ENCODE data around the gene PICK1. TPM values are rescaled to one million over a fixed set of nuclear protein-coding genes. Genes with fewer than 3 reads are reported as not detected.

PICK1 gene
- total RNA-seq, 2 experiments from 2014 or later = 21.2 to 25.6 TPM

GRCh38 chr22:38125038-38125610 is 67.9 kb downstream of the PICK1 start:
- ChIA-PET CTCF (interaction anchor here (1.2 kb wide), 1 partner anchor 10 kb away, joined by 3 read pairs; no protein-coding TSS in a partner anchor), POLR2A (no interaction called here)
- H3K4me3 ChIP-seq (ENCODE audit: low read length) = no peak overlapping the region
- Mint-ChIP-seq H3K27ac (no peak overlapping the region), H3K36me3 (ENCODE audit: low read depth) (peaks cover 21% of the 10 kb centered on the region), H3K27me3 (no peaks in the 10 kb centered on the region), H3K4me3 (no peak overlapping the region), H3K4me1 (ENCODE audit: low read depth) (no peaks in the 10 kb centered on the region), H3K9me3 (no peaks in the 10 kb centered on the region)
- H3K36me3 ChIP-seq (ENCODE audit: insufficient read depth, low read length) = peaks cover 19% of the 10 kb centered on the region
- no peaks in the 10 kb centered on the region for H3K4me1 ChIP-seq (ENCODE audit: insufficient read depth, low read length)
- H3K27me3 ChIP-seq (ENCODE audit: control insufficient read depth in 1 of 2, insufficient read depth in 2 of 2, low read length in 2 of 2) = no peaks in the 10 kb centered on the region
- no peak overlapping the region for H3K27ac ChIP-seq (ENCODE audit: low read depth in 1 of 2, low read length in 2 of 2)
- intact Hi-C loops (cut with DNase I, micrococcal nuclease) = no loop called here
- TF ChIP-seq CTCF (IDR thresholded peaks at IDR 0.05) = no peak
- ATAC-seq (ENCODE audit: poor library complexity) (no peak), DNase-seq (no peak)
- H3K9me3 ChIP-seq (ENCODE audit: control insufficient read depth in 1 of 2, insufficient read depth in 1 of 2, low read length in 2 of 2) = no peaks in the 10 kb centered on the region

Other genes with a start within 250 kb of the PICK1 start
- gene GCAT, start 249.5 kb upstream of the PICK1 start, total RNA-seq = 1 to 10 TPM; 1.4 to 1.8 TPM
- gene GALR3, start 234.0 kb upstream of the PICK1 start, total RNA-seq = not detected
- gene ANKRD54, start 213.1 kb upstream of the PICK1 start, total RNA-seq = 10 to 100 TPM; 18.3 to 20.6 TPM
- gene EIF3L, start 208.0 kb upstream of the PICK1 start, total RNA-seq = 100 to 1,000 TPM; 525 to 541 TPM
- gene MICALL1, start 151.1 kb upstream of the PICK1 start, total RNA-seq = 10 to 100 TPM; 16.9 to 20.7 TPM
- not detected for gene C22orf23, start 103.8 kb upstream of the PICK1 start, total RNA-seq
- gene POLR2F, start 103.7 kb upstream of the PICK1 start, total RNA-seq = 10 to 100 TPM; 20.2 to 21.1 TPM
- gene SOX10, start 72.8 kb upstream of the PICK1 start, total RNA-seq = not detected
- gene SLC16A8, start 26.8 kb downstream of the PICK1 start, total RNA-seq = not detected
- gene BAIAP2L2, start 53.3 kb downstream of the PICK1 start, total RNA-seq = 1 to 10 TPM in 1 of 2 experiments, under 1 TPM in 1; 0.45 to 1.0 TPM
- 10 to 100 TPM; 48.8 to 50.2 TPM for gene PLA2G6, start 124.4 kb downstream of the PICK1 start, total RNA-seq
- gene MAFF, start 144.6 kb downstream of the PICK1 start, total RNA-seq = 10 to 100 TPM; 25.6 to 27.3 TPM
- 10 to 100 TPM; 49.3 to 50.1 TPM for gene TMEM184B, start 215.6 kb downstream of the PICK1 start, total RNA-seq